ENCODE data around the gene SLC22A31.
A peak's percentile ranks its signal among the peaks of the same experiment; 100 is the strongest.
"Not testable (repeated sequence)": the region's sequence is repeated elsewhere in the genome, so short reads cannot be mapped to it uniquely, and the experiment has no call there.

The SLC22A31 gene

GRCh38 chr16:89178453-89179147 is 21.7 kb downstream of the SLC22A31 start:
- no peak for DNase-seq

GRCh38 chr16:89177501-89177900 is 22.8 kb downstream of the SLC22A31 start:
- no peak for DNase-seq

GRCh38 chr16:89176717-89177116 is 23.6 kb downstream of the SLC22A31 start:
- DNase-seq: no peak

GRCh38 chr16:89176147-89176690 is 24.1 kb downstream of the SLC22A31 start:
- DNase-seq: peak in 1 of 2 experiments; percentile 67

- DNase-seq: peak; percentile 64 to 93
Measured at GRCh38 chr16:89175280-89176146, 24.8 kb downstream of the SLC22A31 start.

- DNase-seq: no peak
Measured at GRCh38 chr16:89174877-89175276, 25.5 kb downstream of the SLC22A31 start.

- no peak for DNase-seq
Measured at GRCh38 chr16:89174055-89174827, 26.1 kb downstream of the SLC22A31 start.

GRCh38 chr16:89173174-89173921 is 27.0 kb downstream of the SLC22A31 start:
- peak in 1 of 2 experiments; percentile 30 for DNase-seq

- DNase-seq: no peak
Measured at GRCh38 chr16:89172528-89173173, 27.7 kb downstream of the SLC22A31 start.

- DNase-seq: no peak
Measured at GRCh38 chr16:89172171-89172527, 28.2 kb downstream of the SLC22A31 start.

GRCh38 chr16:89171216-89172170 is 28.8 kb downstream of the SLC22A31 start, which contains the start of gene CDH15:
TSS of gene CDH15 (plus strand) at chr16:89171748. CDS start at chr16:89171832, 84 bp downstream.
- DNase-seq: peak; percentile 82 to 92

- no peak for DNase-seq
Measured at GRCh38 chr16:89170346-89171215, 29.8 kb downstream of the SLC22A31 start.

- no peak for DNase-seq
Measured at GRCh38 chr16:89169778-89170177, 30.6 kb downstream of the SLC22A31 start.

GRCh38 chr16:89168381-89169189 is 31.8 kb downstream of the SLC22A31 start:
- DNase-seq: no peak

GRCh38 chr16:89167425-89167941 is 32.9 kb downstream of the SLC22A31 start:
- DNase-seq: peak; percentile 28 to 74

- no peak for DNase-seq
Measured at GRCh38 chr16:89166696-89167424, 33.5 kb downstream of the SLC22A31 start.

- not testable (repeated sequence) for DNase-seq
Measured at GRCh38 chr16:89165681-89165979, 34.7 kb downstream of the SLC22A31 start.

Data from NCI-H446 (cell line).